Measurements from ENCODE around the gene ANKS1B.
"Not testable (repeated sequence)": the region's sequence is repeated elsewhere in the genome, so short reads cannot be mapped to it uniquely, and the experiment has no call there.

Gene ANKS1B

DNA sequence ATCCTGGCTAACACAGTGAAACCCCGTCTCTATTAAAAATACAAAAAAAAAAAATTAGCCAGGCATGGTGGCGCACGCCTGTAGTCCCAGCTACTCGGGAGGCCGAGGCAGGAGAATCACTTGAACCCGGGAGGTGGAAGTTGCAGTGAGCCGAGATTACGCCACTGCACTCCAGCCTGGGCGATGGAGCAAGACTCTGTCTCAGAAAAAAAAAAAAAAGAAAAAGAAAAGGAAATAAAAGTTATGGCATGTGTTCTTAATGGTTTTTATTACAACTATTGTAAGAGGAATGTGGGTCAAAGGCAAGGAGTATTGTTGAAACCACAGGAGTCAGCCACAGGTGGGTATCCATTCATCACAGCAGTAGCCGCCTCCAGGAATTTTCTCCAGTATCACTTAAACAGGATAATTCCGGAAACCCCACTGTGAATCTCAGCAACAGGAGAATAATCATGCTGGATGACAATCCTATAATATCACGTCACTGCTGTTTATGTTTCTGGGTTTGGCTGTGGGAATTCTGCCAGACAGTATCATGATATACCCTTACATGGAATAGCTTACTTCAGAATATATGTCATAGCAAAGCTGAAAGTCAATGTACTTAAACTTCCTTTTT is 1147.5 kb downstream of the ANKS1B start:
- CTCF ChIA-PET, H3K36me3 Mint-ChIP-seq, H3K27ac Mint-ChIP-seq, DNase-seq, H3K4me1 Mint-ChIP-seq, H3K4me3 Mint-ChIP-seq, H3K9me3 Mint-ChIP-seq, H3K27me3 Mint-ChIP-seq: not testable (repeated sequence)

DNA sequence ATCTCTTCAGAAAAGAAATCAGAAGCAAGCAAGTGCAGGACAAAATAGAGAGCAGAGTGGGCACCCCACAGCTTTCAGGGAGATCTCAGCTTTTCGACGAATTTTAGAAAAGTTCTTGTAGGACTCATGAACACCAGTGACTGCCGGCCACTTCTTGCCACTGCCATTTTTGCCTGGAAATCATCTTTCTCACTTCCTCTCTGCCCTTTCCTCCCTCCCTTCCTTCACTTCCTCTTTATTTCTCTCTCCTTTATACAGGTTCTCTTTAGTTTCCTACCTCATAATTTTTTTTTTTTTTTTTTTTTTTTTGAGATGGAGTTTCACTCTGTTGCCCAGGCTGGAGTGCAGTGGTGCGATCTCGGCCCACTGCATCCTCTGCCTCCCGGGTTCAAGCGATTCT is 1154.1 kb downstream of the ANKS1B start:
- Mint-ChIP-seq H3K36me3 (no peaks in the 10 kb centered on the region), H3K9me3 (no peaks in the 10 kb centered on the region), H3K4me1 (no peaks in the 10 kb centered on the region), H3K4me3 (no peak overlapping the region), H3K27ac (no peak overlapping the region), H3K27me3 (peaks cover 6% of the 10 kb centered on the region)
- CTCF ChIA-PET = no interaction called here
- DNase-seq = no peak

DNA sequence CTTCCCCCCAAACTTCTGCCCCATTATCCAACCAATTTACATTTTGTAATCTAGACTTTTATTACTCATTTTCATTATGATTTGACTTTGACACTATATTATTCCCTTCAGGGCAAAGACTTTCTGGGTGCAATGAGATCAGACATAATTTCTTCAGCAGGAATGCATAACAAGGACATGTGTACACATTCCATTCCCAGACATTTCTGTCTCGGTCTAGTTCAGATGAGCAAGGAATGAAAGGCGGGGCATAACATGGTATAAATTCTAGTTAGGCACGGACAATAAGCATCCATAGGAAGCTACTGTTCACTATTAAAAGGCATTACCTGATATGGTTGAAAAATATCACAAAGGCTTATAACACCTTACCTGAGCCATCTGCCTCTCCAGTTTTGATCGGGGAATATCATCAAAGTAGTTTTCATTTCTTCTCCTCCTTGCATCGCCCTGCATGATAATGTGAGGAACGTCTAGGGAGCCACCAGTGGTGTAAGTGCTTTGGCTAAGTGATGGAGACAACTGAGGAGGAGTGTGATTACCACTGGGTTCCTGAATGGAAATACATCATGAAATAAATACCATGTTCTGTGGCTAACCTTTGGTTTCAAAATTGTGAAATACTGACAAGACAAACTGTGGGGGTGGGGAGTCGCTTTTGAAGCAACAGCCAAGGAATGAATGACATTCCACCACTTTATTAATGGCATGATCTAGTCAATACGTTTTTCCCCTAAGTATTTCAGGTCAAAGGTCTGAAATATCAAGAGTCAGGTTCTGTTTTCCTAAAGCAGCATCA is 1155.7 kb downstream of the ANKS1B start:
- no peak for DNase-seq
- Mint-ChIP-seq H3K27ac (no peak overlapping the region), H3K4me3 (no peak overlapping the region), H3K27me3 (peaks cover 6% of the 10 kb centered on the region), H3K36me3 (no peaks in the 10 kb centered on the region), H3K4me1 (no peaks in the 10 kb centered on the region), H3K9me3 (no peaks in the 10 kb centered on the region)
- CTCF ChIA-PET = no interaction called here

DNA sequence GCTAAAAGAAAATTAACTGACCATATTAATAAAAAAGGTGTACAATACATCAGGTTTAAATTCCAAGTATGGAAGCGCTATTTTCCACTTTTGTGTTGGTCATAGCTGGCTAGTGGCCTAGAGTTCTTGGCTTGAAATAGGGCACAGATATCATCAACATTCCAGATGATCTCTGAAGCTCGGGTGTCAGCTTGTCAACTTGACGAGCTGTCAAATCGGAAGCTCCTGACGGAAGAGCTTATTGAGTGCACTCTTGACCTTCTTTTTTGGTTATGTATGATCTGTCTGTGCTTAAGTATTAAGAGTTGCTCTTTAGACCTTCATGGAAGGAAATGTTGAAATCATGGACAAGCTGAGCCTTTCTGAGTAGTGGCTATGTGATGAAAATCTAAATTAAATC is 1161.7 kb downstream of the ANKS1B start:
- peaks cover 1% of the 10 kb centered on the region for H3K27me3 Mint-ChIP-seq
- no peak overlapping the region for H3K4me3 Mint-ChIP-seq
- no peak for DNase-seq
- H3K9me3 Mint-ChIP-seq = no peaks in the 10 kb centered on the region
- no peaks in the 10 kb centered on the region for H3K4me1 Mint-ChIP-seq
- no peaks in the 10 kb centered on the region for H3K36me3 Mint-ChIP-seq
- no peak overlapping the region for H3K27ac Mint-ChIP-seq
- CTCF ChIA-PET = no interaction called here

- no peaks in the 10 kb centered on the region for H3K9me3 Mint-ChIP-seq
- peaks cover 4% of the 10 kb centered on the region for H3K27me3 Mint-ChIP-seq
- H3K36me3 Mint-ChIP-seq = no peaks in the 10 kb centered on the region
- CTCF ChIA-PET = no interaction called here
- H3K4me3 Mint-ChIP-seq = no peak overlapping the region
- no peak overlapping the region for H3K27ac Mint-ChIP-seq
- H3K4me1 Mint-ChIP-seq = no peaks in the 10 kb centered on the region
- no peak for DNase-seq
Observed at GRCh38 chr12:98821866-98822265, 1162.9 kb downstream of the ANKS1B start.

DNA sequence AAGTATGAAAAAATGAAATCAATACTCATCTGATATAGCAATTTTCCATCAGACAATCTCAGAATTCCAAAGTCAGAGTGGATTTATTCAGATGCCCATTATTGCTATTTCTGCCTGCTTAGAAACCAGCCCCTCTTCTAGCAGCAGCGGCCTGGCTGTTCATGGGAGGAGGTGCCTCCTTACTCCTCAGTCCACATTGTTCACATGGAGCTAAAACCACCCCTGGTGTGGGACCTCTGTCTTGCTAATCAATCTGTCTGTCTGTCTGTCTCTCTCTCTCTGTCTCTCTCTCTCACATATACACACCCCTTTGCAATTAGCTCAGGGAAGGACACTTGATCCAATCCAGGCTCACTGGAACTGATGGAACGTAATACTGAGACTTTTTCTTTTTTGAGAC is 1163.5 kb downstream of the ANKS1B start:
- H3K27me3 Mint-ChIP-seq = peaks cover 4% of the 10 kb centered on the region
- no peaks in the 10 kb centered on the region for H3K9me3 Mint-ChIP-seq
- no peak for DNase-seq
- H3K36me3 Mint-ChIP-seq = no peaks in the 10 kb centered on the region
- CTCF ChIA-PET = no interaction called here
- no peak overlapping the region for H3K4me3 Mint-ChIP-seq
- no peaks in the 10 kb centered on the region for H3K4me1 Mint-ChIP-seq
- no peak overlapping the region for H3K27ac Mint-ChIP-seq

DNA sequence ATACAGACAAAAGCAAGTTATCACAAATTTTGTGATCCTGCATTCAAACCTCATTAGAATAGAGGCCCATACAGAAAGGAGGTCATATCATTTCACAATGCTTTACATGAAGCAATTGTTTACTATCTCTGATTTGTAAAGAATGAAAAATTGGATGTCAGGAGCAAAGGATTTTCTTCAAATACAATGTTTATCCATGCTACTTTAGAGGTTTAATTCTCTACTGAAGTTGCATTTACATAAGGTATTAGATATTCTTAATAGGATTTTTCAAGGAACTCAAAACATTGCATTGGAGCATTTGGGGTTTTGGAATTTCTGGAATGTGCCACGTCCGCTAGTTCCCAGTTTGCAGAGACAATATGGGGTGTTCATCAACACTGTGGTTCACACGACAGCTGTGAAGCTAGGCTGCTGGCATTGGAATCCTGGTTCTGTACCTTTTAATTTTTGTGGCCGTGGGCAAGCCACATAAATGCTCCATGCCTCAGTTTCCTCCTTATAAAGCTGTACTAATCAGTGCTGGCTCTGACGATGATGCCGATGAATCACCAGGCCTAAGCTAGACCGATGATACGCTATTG is 1164.8 kb downstream of the ANKS1B start:
- Mint-ChIP-seq H3K27me3 (peaks cover 4% of the 10 kb centered on the region), H3K9me3 (no peaks in the 10 kb centered on the region), H3K4me1 (no peaks in the 10 kb centered on the region), H3K27ac (no peak overlapping the region), H3K36me3 (no peaks in the 10 kb centered on the region), H3K4me3 (no peak overlapping the region)
- CTCF ChIA-PET = no interaction called here
- no peak for DNase-seq

GRCh38 chr12:98819071-98819470 is 1165.7 kb downstream of the ANKS1B start:
- Mint-ChIP-seq H3K36me3 (no peaks in the 10 kb centered on the region), H3K27me3 (peaks cover 4% of the 10 kb centered on the region), H3K4me3 (no peak overlapping the region), H3K4me1 (no peaks in the 10 kb centered on the region), H3K27ac (no peak overlapping the region), H3K9me3 (no peaks in the 10 kb centered on the region)
- CTCF ChIA-PET = no interaction called here
- no peak for DNase-seq

- Mint-ChIP-seq H3K4me1 (no peaks in the 10 kb centered on the region), H3K36me3 (no peaks in the 10 kb centered on the region), H3K9me3 (no peaks in the 10 kb centered on the region), H3K4me3 (no peak overlapping the region), H3K27me3 (peaks cover 4% of the 10 kb centered on the region), H3K27ac (no peak overlapping the region)
- no peak for DNase-seq
- CTCF ChIA-PET = no interaction called here
Observed at GRCh38 chr12:98818239-98818638, 1166.5 kb downstream of the ANKS1B start.

DNA sequence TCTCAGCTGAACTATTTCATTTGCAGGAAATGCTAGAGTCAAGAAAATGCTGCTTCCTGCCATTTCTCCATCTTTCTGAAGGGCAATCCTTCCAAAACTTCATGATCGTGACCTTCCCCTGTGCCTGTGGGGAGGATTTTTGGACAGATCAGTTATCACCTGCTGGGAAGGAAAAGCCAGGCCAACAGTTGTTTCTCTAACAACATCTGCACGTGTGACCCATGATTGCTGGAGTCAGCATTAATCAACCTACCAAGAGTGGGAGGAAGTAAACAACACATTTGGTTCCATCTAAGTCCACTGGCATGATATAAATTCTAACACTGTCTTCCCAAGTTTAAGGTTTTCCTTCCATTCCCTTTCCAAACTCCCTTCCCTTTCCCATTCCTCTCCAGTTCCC is 1167.0 kb downstream of the ANKS1B start:
- H3K4me3 Mint-ChIP-seq = no peak overlapping the region
- H3K4me1 Mint-ChIP-seq = no peaks in the 10 kb centered on the region
- DNase-seq = no peak
- CTCF ChIA-PET = no interaction called here
- H3K9me3 Mint-ChIP-seq = no peaks in the 10 kb centered on the region
- H3K27me3 Mint-ChIP-seq = peaks cover 4% of the 10 kb centered on the region
- no peak overlapping the region for H3K27ac Mint-ChIP-seq
- no peaks in the 10 kb centered on the region for H3K36me3 Mint-ChIP-seq

DNA sequence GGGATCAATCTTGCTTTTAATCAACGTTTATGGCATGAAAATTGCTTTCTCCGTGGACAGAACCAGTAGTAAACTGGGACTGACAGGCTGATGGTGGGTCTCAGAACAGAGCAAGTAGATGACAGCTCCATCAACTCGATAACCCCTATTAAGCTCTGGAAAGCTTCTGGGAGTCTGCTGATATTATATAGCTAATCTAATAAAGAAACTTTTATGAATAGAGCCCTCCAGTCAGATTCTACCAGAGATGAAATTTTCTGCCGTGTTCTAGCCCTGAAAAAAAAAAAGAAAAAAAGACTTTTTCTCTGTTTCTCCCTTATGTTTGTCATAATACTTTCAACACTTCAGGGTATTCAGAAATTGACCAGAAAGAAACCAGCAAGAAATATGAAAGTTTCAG is 1168.0 kb downstream of the ANKS1B start:
- H3K4me3 Mint-ChIP-seq = no peak overlapping the region
- no peak overlapping the region for H3K27ac Mint-ChIP-seq
- no peaks in the 10 kb centered on the region for H3K9me3 Mint-ChIP-seq
- no peaks in the 10 kb centered on the region for H3K4me1 Mint-ChIP-seq
- CTCF ChIA-PET = interaction anchor here (0.6 kb wide), 1 partner anchor 30 kb away, joined by 3 read pairs; no protein-coding TSS in a partner anchor
- no peak for DNase-seq
- peaks cover 4% of the 10 kb centered on the region for H3K27me3 Mint-ChIP-seq
- no peaks in the 10 kb centered on the region for H3K36me3 Mint-ChIP-seq

GRCh38 chr12:98814254-98814653 is 1170.5 kb downstream of the ANKS1B start:
- CTCF ChIA-PET = no interaction called here
- no peaks in the 10 kb centered on the region for H3K4me1 Mint-ChIP-seq
- H3K4me3 Mint-ChIP-seq = no peak overlapping the region
- H3K27me3 Mint-ChIP-seq = peaks cover 10% of the 10 kb centered on the region
- no peaks in the 10 kb centered on the region for H3K9me3 Mint-ChIP-seq
- no peak overlapping the region for H3K27ac Mint-ChIP-seq
- DNase-seq = no peak
- no peaks in the 10 kb centered on the region for H3K36me3 Mint-ChIP-seq

DNA sequence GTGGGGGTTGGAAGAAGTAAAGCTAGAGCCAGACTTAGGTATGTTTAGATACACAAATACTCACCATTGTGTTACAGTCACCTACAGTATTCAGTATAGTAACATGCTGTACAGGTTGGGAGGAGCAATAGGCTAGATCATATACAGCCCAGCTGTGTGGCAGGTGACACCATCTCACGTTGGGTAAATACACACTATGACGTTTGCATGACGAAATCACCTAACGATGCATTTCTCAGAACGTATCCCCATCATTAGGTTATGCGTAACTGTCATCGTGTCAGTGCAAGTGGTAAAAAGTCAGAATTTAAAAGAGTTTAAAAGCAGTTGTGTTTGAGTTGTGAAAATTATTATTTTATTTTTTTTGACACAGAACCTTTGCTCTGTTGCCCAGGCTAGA is 1172.5 kb downstream of the ANKS1B start:
- Mint-ChIP-seq H3K4me1 (no peaks in the 10 kb centered on the region), H3K27me3 (peaks cover 10% of the 10 kb centered on the region), H3K36me3 (no peaks in the 10 kb centered on the region), H3K9me3 (no peaks in the 10 kb centered on the region), H3K27ac (no peak overlapping the region), H3K4me3 (no peak overlapping the region)
- no peak for DNase-seq
- CTCF ChIA-PET = interaction anchor here (1.2 kb wide), 1 partner anchor 187 kb away, joined by 4 read pairs; no protein-coding TSS in a partner anchor

DNA sequence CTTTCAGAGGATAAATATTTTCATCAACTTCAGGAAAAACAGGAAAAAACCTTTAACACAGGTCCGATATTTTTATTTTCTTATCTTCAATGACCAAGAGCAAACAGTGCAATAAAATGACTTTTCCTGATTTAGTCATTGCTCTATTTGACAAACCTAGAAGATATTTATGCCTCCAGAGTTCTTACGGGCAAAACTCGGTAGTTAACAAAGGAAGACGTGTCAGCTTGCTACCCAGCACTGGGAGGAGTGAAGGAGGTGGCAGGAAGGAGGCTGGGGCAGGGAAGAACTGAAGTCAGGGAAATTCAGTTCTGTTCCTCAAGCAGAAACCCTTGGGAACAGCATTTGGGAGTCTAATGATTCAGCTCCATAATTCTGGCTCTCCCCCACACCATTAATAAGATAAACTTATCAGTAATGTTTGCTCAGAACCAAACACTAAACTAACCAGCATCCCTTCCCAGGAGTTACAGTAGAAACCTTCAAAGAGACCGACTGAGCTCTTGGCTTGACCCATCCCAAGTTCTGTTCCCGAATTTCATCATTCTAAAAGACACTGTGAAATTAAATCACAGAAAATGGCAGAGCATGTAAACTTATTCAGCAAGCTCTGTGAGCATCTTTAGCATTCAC is 1176.4 kb downstream of the ANKS1B start:
- H3K9me3 Mint-ChIP-seq = no peaks in the 10 kb centered on the region
- CTCF ChIA-PET = interaction anchor here (0.7 kb wide), 1 partner anchor 20 kb away, joined by 3 read pairs; no protein-coding TSS in a partner anchor
- H3K4me3 Mint-ChIP-seq = no peak overlapping the region
- no peak for DNase-seq
- H3K4me1 Mint-ChIP-seq = no peaks in the 10 kb centered on the region
- H3K27me3 Mint-ChIP-seq = peaks cover 9% of the 10 kb centered on the region
- no peak overlapping the region for H3K27ac Mint-ChIP-seq
- no peaks in the 10 kb centered on the region for H3K36me3 Mint-ChIP-seq

- peaks cover 9% of the 10 kb centered on the region for H3K27me3 Mint-ChIP-seq
- H3K4me1 Mint-ChIP-seq = no peaks in the 10 kb centered on the region
- H3K36me3 Mint-ChIP-seq = no peaks in the 10 kb centered on the region
- CTCF ChIA-PET = no interaction called here
- no peak overlapping the region for H3K27ac Mint-ChIP-seq
- H3K9me3 Mint-ChIP-seq = no peaks in the 10 kb centered on the region
- DNase-seq = no peak
- no peak overlapping the region for H3K4me3 Mint-ChIP-seq
Observed at GRCh38 chr12:98807187-98807586, 1177.5 kb downstream of the ANKS1B start.

Data from activated naive CD4-positive, alpha-beta T cell treated with anti-CD3 and anti-CD28 coated beads, Interleukin-2, amount 10 ng/mL, durations not matched to agents 7 days and 5 days (primary cell).